ENCODE data around the gene COPS9. TPM values are rescaled to one million over a fixed set of nuclear protein-coding genes. Genes with fewer than 3 reads are reported as not detected.

The COPS9 gene
- total and polyA plus RNA-seq, 10 of the 15 experiments (the other 5 are each of a cell fraction or from before 2014, with no cell fraction given), result 80.8 to 419 (median 213) TPM

GRCh38 chr2:240167588-240167880 is 31.4 kb upstream of the COPS9 start:
- no peak for FAIRE-seq

More at GRCh38 chr2:240167588-240167880, 31.4 kb upstream of the COPS9 start:
- no peak overlapping the region for H2AFZ ChIP-seq (ENCODE audit: control insufficient read depth, low read depth, low read length)
- H3K9me3 ChIP-seq (replicated peaks; ENCODE audit: control insufficient read depth, insufficient read depth, low read length), result no peaks in the 10 kb centered on the region; the same call in 2 of the 3 replicates
- H3K4me2 ChIP-seq (ENCODE audit: control insufficient read depth, insufficient read depth), result no peak overlapping the region
- 48% methylated on average over 9 of the region's 9 CpGs for WGBS (ENCODE audit: insufficient coverage, insufficient replicate concordance, low lambda C conversion rate, missing lambda C conversion rate)
- ATAC-seq (no peak), DNase-seq (ENCODE audit: low read depth, low spot score) (no peak)
- H3K27ac ChIP-seq (ENCODE audit: control insufficient read depth, insufficient read depth), result no peak overlapping the region
- no peaks in the 10 kb centered on the region for H3K4me1 ChIP-seq (ENCODE audit: control insufficient read depth, insufficient read depth, low read length)
- no peaks in the 10 kb centered on the region; a peak in 1 of 4 replicates for H3K27me3 ChIP-seq (replicated peaks in 1 of 2; ENCODE audit: control insufficient read depth in 2 of 2, insufficient read depth in 2 of 2, low read length in 1 of 2)
- H3K9ac ChIP-seq (ENCODE audit: control insufficient read depth, insufficient read depth, low read length), result no peak overlapping the region
- H4K20me1 ChIP-seq (ENCODE audit: control insufficient read depth, insufficient read depth), result no peaks in the 10 kb centered on the region
- RAD21 ChIA-PET (ENCODE audit: unreplicated experiment), result no interaction called here
- CTCF ChIA-PET, result no interaction called here
- no peaks in the 10 kb centered on the region for H3K79me2 ChIP-seq (ENCODE audit: control insufficient read depth, insufficient read depth, low read length)
- in situ Hi-C loops (cut with MboI), result no loop called here
- TF ChIP-seq SREBF2 (IDR thresholded peaks at IDR 0.05; ENCODE audit: low read length) (no peak), PML (IDR thresholded peaks at IDR 0.05; ENCODE audit: low read length) (no peak), ETV6 (conservative IDR thresholded peaks at IDR 0.05 in 1 of 2, IDR thresholded peaks at IDR 0.05 in 1 of 2; ENCODE audit: borderline replicate concordance in 1 of 2, low read depth in 1 of 2) (no peak), SMAD5 (IDR thresholded peaks at IDR 0.05; ENCODE audit: low read depth) (no peak), YBX1 (IDR thresholded peaks at IDR 0.05) (no peak), CBX5 (IDR thresholded peaks at IDR 0.05; ENCODE audit: low read depth) (no peak), ZNF687 (IDR thresholded peaks at IDR 0.05) (no peak), HDAC6 (IDR thresholded peaks at IDR 0.05; ENCODE audit: unreplicated experiment) (no peak), ESRRA (IDR thresholded peaks at IDR 0.05; ENCODE audit: low read length) (no peak), NBN (IDR thresholded peaks at IDR 0.05) (no peak)
- TF ChIP-seq, protein P1, sequence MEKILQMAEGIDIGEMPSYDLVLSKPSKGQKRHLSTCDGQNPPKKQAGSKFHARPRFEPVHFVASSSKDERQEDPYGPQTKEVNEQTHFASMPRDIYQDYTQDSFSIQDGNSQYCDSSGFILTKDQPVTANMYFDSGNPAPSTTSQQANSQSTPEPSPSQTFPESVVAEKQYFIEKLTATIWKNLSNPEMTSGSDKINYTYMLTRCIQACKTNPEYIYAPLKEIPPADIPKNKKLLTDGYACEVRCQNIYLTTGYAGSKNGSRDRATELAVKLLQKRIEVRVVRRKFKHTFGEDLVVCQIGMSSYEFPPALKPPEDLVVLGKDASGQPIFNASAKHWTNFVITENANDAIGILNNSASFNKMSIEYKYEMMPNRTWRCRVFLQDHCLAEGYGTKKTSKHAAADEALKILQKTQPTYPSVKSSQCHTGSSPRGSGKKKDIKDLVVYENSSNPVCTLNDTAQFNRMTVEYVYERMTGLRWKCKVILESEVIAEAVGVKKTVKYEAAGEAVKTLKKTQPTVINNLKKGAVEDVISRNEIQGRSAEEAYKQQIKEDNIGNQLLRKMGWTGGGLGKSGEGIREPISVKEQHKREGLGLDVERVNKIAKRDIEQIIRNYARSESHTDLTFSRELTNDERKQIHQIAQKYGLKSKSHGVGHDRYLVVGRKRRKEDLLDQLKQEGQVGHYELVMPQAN (conservative IDR thresholded peaks at IDR 0.05), result no peak
- intact Hi-C loops (cut with micrococcal nuclease; ENCODE audit: unreplicated experiment), result no loop called here
- no TSS peak for BruUV-seq (replicated peaks)
- SMC1A ChIA-PET (ENCODE audit: uncharacterized antibody, unreplicated experiment), result no interaction called here
- POLR2A ChIA-PET, result no interaction called here
- no peaks in the 10 kb centered on the region for H3K36me3 ChIP-seq (ENCODE audit: control insufficient read depth in 2 of 2, insufficient read depth in 2 of 2, low read length in 1 of 2)
- H3K4me3 ChIP-seq, result no peak overlapping the region
